Gastroesophageal sphincter (tissue), 3 donors: Measurements from ENCODE around the gene RNF4.

ENCODE experiments used
- POLR2AphosphoS5 ChIP-seq: sonication (generic); formaldehyde crosslinking; IDR thresholded peaks from one replicate; pipeline ENCODE4 v1.6.1; 2017; ENCODE audit warnings: antibody characterized with exemption
- TF ChIP-seq, protein P1 (sequence below), 4 experiments: fragments of 200-600 bp in 2 of 4; fragments of 450-650 bp in 2 of 4; sonication (generic) in 1 of 4; IDR thresholded peaks; one replicate each; pipeline ENCODE4 v1.5.1; 2017 to 2019; ENCODE audit warnings: antibody characterized with exemption in 4 of 4, mild to moderate bottlenecking in 2 of 4, moderate library complexity in 2 of 4

DNA sequence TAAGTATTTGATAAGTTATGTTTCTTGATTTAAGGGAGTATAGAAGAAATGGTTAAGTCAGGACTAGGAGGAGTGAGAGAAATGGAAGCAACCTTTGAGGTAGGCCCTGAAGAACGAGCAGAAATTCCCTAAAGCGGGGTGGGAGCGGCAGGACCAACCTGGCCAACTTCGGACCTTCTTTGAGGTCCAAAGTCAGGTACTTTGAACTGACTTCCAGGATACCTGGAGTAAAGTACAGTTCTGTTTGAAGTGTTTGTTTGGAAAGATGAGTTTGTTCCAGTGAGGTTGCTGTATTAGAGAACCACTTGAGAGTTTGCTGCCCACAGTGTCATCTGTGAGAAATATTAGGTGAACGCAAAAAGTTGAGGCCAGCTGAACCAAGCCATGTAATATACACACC is 11.7 kb downstream of the RNF4 start:
- TF ChIP-seq, protein P1, sequence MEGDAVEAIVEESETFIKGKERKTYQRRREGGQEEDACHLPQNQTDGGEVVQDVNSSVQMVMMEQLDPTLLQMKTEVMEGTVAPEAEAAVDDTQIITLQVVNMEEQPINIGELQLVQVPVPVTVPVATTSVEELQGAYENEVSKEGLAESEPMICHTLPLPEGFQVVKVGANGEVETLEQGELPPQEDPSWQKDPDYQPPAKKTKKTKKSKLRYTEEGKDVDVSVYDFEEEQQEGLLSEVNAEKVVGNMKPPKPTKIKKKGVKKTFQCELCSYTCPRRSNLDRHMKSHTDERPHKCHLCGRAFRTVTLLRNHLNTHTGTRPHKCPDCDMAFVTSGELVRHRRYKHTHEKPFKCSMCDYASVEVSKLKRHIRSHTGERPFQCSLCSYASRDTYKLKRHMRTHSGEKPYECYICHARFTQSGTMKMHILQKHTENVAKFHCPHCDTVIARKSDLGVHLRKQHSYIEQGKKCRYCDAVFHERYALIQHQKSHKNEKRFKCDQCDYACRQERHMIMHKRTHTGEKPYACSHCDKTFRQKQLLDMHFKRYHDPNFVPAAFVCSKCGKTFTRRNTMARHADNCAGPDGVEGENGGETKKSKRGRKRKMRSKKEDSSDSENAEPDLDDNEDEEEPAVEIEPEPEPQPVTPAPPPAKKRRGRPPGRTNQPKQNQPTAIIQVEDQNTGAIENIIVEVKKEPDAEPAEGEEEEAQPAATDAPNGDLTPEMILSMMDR (IDR thresholded peaks at IDR 0.05), result no peak
- TF ChIP-seq POLR2AphosphoS5, result no peak
